K562 (cell line): Measurements from ENCODE around the gene SLC5A5. TPM values are rescaled to one million over a fixed set of nuclear protein-coding genes. Genes with fewer than 3 reads are reported as not detected.

Source experiments
- polyA plus RNA-seq, 8 experiments: library from polyadenylated mRNA; depleted of rRNA in 4 of 8; stranded (reverse) in 5 of 8; unstranded in 3 of 8; fragments of >200 nt; fragmentation: Nextera tagmentation in 2 of 8; fragmentation: Illumina TruSeq in 1 of 8; extraction: Ambion mirVana in 2 of 8; extraction: Trizol in 1 of 8; gene quantifications; 2 replicates each; pipeline versions ENCODE4 v1.2.1 to v1.2.3, GENCODE V29; 2011 to 2014; ENCODE audit warnings: inconsistent platforms in 1 of 8, missing spikeins in 1 of 8
- small RNA-seq: library from RNA; depleted of rRNA; stranded (forward); fragments of <200 nt; gene quantifications from one replicate; pipeline ENCODE3, GENCODE V24; 2014
- total RNA-seq, 7 experiments: library from RNA; depleted of rRNA in 6 of 7; stranded (reverse); fragments of >200 nt in 6 of 7; fragmentation: Illumina TruSeq in 2 of 7; extraction: Trizol in 2 of 7; gene quantifications; 2 replicates each; pipeline versions ENCODE4 v1.2.1 to v1.2.3, GENCODE V29; 2011 to 2021; ENCODE audit warnings: low replicate concordance in 1 of 7

SLC5A5 gene
- total and polyA plus RNA-seq, 9 of the 15 experiments (the other 6 are each of a cell fraction or from before 2014, with no cell fraction given), result 0.10 to 0.73 (median 0.23) TPM

Small RNA genes lying within 50 kb of the gene (small RNA-seq; reads per million reads assigned to genes)
- gene SNORA68, result not detected

Other genes starting within 250 kb of the SLC5A5 start
Only the 7 nearest of the 12 such genes appear.
- gene FCHO1, start 120.5 kb upstream of the SLC5A5 start, total RNA-seq (2014; rRNA removed), result 25.4 and 33.0 TPM in 2 replicates
- 9.2 and 14.3 TPM in 2 replicates for gene FCHO1, start 120.5 kb upstream of the SLC5A5 start, total RNA-seq (2014; rRNA removed; fragmentation: Illumina TruSeq; extraction: Trizol)
- 18.1 and 18.3 TPM in 2 replicates for gene FCHO1, start 120.5 kb upstream of the SLC5A5 start, total RNA-seq (2015; rRNA removed; fragmentation: Illumina TruSeq; extraction: Trizol)
- 51.9 and 58.9 TPM in 2 replicates for gene FCHO1, start 120.5 kb upstream of the SLC5A5 start, total RNA-seq (2021)
- gene FCHO1, start 120.5 kb upstream of the SLC5A5 start, polyA plus RNA-seq (2011; rRNA removed), result 9.3 and 19.3 TPM in 2 replicates
- 24.2 and 32.6 TPM in 2 replicates for gene FCHO1, start 120.5 kb upstream of the SLC5A5 start, polyA plus RNA-seq (2014; fragmentation: Illumina TruSeq; extraction: Trizol)
- gene FCHO1, start 120.5 kb upstream of the SLC5A5 start, polyA plus RNA-seq (2014; fragmentation: Nextera tagmentation; extraction: Ambion mirVana), result under 1 TPM; 0.21 to 0.67 TPM
- gene FCHO1, start 120.5 kb upstream of the SLC5A5 start, polyA plus RNA-seq (2014; rRNA removed), result 26.6 and 28.7 TPM in 2 replicates
- gene B3GNT3, start 76.8 kb upstream of the SLC5A5 start, total RNA-seq (2014; rRNA removed), result not detected in 2 replicates
- not detected in 2 replicates for gene B3GNT3, start 76.8 kb upstream of the SLC5A5 start, total RNA-seq (2014; rRNA removed; fragmentation: Illumina TruSeq; extraction: Trizol)
- 0.07 TPM in 1 of 2 replicates, not detected in the other for gene B3GNT3, start 76.8 kb upstream of the SLC5A5 start, total RNA-seq (2015; rRNA removed; fragmentation: Illumina TruSeq; extraction: Trizol)
- gene B3GNT3, start 76.8 kb upstream of the SLC5A5 start, total RNA-seq (2021), result 0.11 TPM in 1 of 2 replicates, not detected in the other
- gene B3GNT3, start 76.8 kb upstream of the SLC5A5 start, polyA plus RNA-seq (2011; rRNA removed), result 0.03 and 0.06 TPM in 2 replicates
- 0.08 TPM in 1 of 2 replicates, not detected in the other for gene B3GNT3, start 76.8 kb upstream of the SLC5A5 start, polyA plus RNA-seq (2014; fragmentation: Illumina TruSeq; extraction: Trizol)
- gene B3GNT3, start 76.8 kb upstream of the SLC5A5 start, polyA plus RNA-seq (2014; fragmentation: Nextera tagmentation; extraction: Ambion mirVana), result not detected
- gene B3GNT3, start 76.8 kb upstream of the SLC5A5 start, polyA plus RNA-seq (2014; rRNA removed), result not detected in 2 replicates
- gene INSL3, start 50.4 kb upstream of the SLC5A5 start, total RNA-seq (2014; rRNA removed), result not detected in 2 replicates
- not detected in 2 replicates for gene INSL3, start 50.4 kb upstream of the SLC5A5 start, total RNA-seq (2014; rRNA removed; fragmentation: Illumina TruSeq; extraction: Trizol)
- gene INSL3, start 50.4 kb upstream of the SLC5A5 start, total RNA-seq (2015; rRNA removed; fragmentation: Illumina TruSeq; extraction: Trizol), result not detected in 2 replicates
- gene INSL3, start 50.4 kb upstream of the SLC5A5 start, total RNA-seq (2021), result not detected in 2 replicates
- not detected in 2 replicates for gene INSL3, start 50.4 kb upstream of the SLC5A5 start, polyA plus RNA-seq (2011; rRNA removed)
- not detected in 2 replicates for gene INSL3, start 50.4 kb upstream of the SLC5A5 start, polyA plus RNA-seq (2014; fragmentation: Illumina TruSeq; extraction: Trizol)
- gene INSL3, start 50.4 kb upstream of the SLC5A5 start, polyA plus RNA-seq (2014; fragmentation: Nextera tagmentation; extraction: Ambion mirVana), result not detected
- gene INSL3, start 50.4 kb upstream of the SLC5A5 start, polyA plus RNA-seq (2014; rRNA removed), result not detected in 2 replicates
- gene JAK3, start 24.0 kb upstream of the SLC5A5 start, total RNA-seq (2014; rRNA removed), result 0.12 and 0.14 TPM in 2 replicates
- gene JAK3, start 24.0 kb upstream of the SLC5A5 start, total RNA-seq (2014; rRNA removed; fragmentation: Illumina TruSeq; extraction: Trizol), result not detected in 2 replicates
- gene JAK3, start 24.0 kb upstream of the SLC5A5 start, total RNA-seq (2015; rRNA removed; fragmentation: Illumina TruSeq; extraction: Trizol), result 0.04 TPM in 1 of 2 replicates, not detected in the other
- 0.18 and 0.47 TPM in 2 replicates for gene JAK3, start 24.0 kb upstream of the SLC5A5 start, total RNA-seq (2021)
- 0.13 and 0.28 TPM in 2 replicates for gene JAK3, start 24.0 kb upstream of the SLC5A5 start, polyA plus RNA-seq (2011; rRNA removed)
- 0.04 and 0.14 TPM in 2 replicates for gene JAK3, start 24.0 kb upstream of the SLC5A5 start, polyA plus RNA-seq (2014; fragmentation: Illumina TruSeq; extraction: Trizol)
- gene JAK3, start 24.0 kb upstream of the SLC5A5 start, polyA plus RNA-seq (2014; fragmentation: Nextera tagmentation; extraction: Ambion mirVana), result under 1 TPM; 0.01 to 0.07 TPM
- 0.04 and 0.07 TPM in 2 replicates for gene JAK3, start 24.0 kb upstream of the SLC5A5 start, polyA plus RNA-seq (2014; rRNA removed)
- 2,735 and 3,133 TPM in 2 replicates for gene RPL18A, start 12.0 kb upstream of the SLC5A5 start, total RNA-seq (2014; rRNA removed)
- 557 and 626 TPM in 2 replicates for gene RPL18A, start 12.0 kb upstream of the SLC5A5 start, total RNA-seq (2014; rRNA removed; fragmentation: Illumina TruSeq; extraction: Trizol)
- 1,801 and 1,895 TPM in 2 replicates for gene RPL18A, start 12.0 kb upstream of the SLC5A5 start, total RNA-seq (2015; rRNA removed; fragmentation: Illumina TruSeq; extraction: Trizol)
- 2,882 and 3,018 TPM in 2 replicates for gene RPL18A, start 12.0 kb upstream of the SLC5A5 start, total RNA-seq (2021)
- 881 and 1,270 TPM in 2 replicates for gene RPL18A, start 12.0 kb upstream of the SLC5A5 start, polyA plus RNA-seq (2011; rRNA removed)
- gene RPL18A, start 12.0 kb upstream of the SLC5A5 start, polyA plus RNA-seq (2014; fragmentation: Illumina TruSeq; extraction: Trizol), result 1,947 and 3,139 TPM in 2 replicates
- gene RPL18A, start 12.0 kb upstream of the SLC5A5 start, polyA plus RNA-seq (2014; fragmentation: Nextera tagmentation; extraction: Ambion mirVana), result 1,000 to 10,000 TPM; 1,130 to 1,273 TPM
- 2,069 and 2,216 TPM in 2 replicates for gene RPL18A, start 12.0 kb upstream of the SLC5A5 start, polyA plus RNA-seq (2014; rRNA removed)
- gene CCDC124, start 61.1 kb downstream of the SLC5A5 start, total RNA-seq (2014; rRNA removed), result 150 and 197 TPM in 2 replicates
- 4.1 and 5.8 TPM in 2 replicates for gene CCDC124, start 61.1 kb downstream of the SLC5A5 start, total RNA-seq (2014; rRNA removed; fragmentation: Illumina TruSeq; extraction: Trizol)
- gene CCDC124, start 61.1 kb downstream of the SLC5A5 start, total RNA-seq (2015; rRNA removed; fragmentation: Illumina TruSeq; extraction: Trizol), result 38.5 and 40.5 TPM in 2 replicates
- 145 and 149 TPM in 2 replicates for gene CCDC124, start 61.1 kb downstream of the SLC5A5 start, total RNA-seq (2021)
- gene CCDC124, start 61.1 kb downstream of the SLC5A5 start, polyA plus RNA-seq (2011; rRNA removed), result 38.0 and 40.1 TPM in 2 replicates
- gene CCDC124, start 61.1 kb downstream of the SLC5A5 start, polyA plus RNA-seq (2014; fragmentation: Illumina TruSeq; extraction: Trizol), result 28.1 and 97.0 TPM in 2 replicates
- 10 to 100 TPM in 1 of 2 experiments, 1 to 10 TPM in 1; 6.6 to 19.4 TPM for gene CCDC124, start 61.1 kb downstream of the SLC5A5 start, polyA plus RNA-seq (2014; fragmentation: Nextera tagmentation; extraction: Ambion mirVana)
- gene CCDC124, start 61.1 kb downstream of the SLC5A5 start, polyA plus RNA-seq (2014; rRNA removed), result 213 and 234 TPM in 2 replicates
- 1.4 and 5.2 TPM in 2 replicates for gene KCNN1, start 95.2 kb downstream of the SLC5A5 start, total RNA-seq (2014; rRNA removed)
- gene KCNN1, start 95.2 kb downstream of the SLC5A5 start, total RNA-seq (2014; rRNA removed; fragmentation: Illumina TruSeq; extraction: Trizol), result 0.22 and 0.33 TPM in 2 replicates
- gene KCNN1, start 95.2 kb downstream of the SLC5A5 start, total RNA-seq (2015; rRNA removed; fragmentation: Illumina TruSeq; extraction: Trizol), result 0.72 and 0.98 TPM in 2 replicates
- gene KCNN1, start 95.2 kb downstream of the SLC5A5 start, total RNA-seq (2021), result 4.7 and 6.2 TPM in 2 replicates
- gene KCNN1, start 95.2 kb downstream of the SLC5A5 start, polyA plus RNA-seq (2011; rRNA removed), result 1.4 and 2.9 TPM in 2 replicates
- 0.25 and 1.1 TPM in 2 replicates for gene KCNN1, start 95.2 kb downstream of the SLC5A5 start, polyA plus RNA-seq (2014; fragmentation: Illumina TruSeq; extraction: Trizol)
- under 1 TPM; 0.01 to 0.04 TPM for gene KCNN1, start 95.2 kb downstream of the SLC5A5 start, polyA plus RNA-seq (2014; fragmentation: Nextera tagmentation; extraction: Ambion mirVana)
- gene KCNN1, start 95.2 kb downstream of the SLC5A5 start, polyA plus RNA-seq (2014; rRNA removed), result 1.3 and 3.2 TPM in 2 replicates